Transverse colon (tissue), 4 donors: ENCODE data around the gene OPALIN.

Experiments
- EP300 ChIP-seq: sonication (generic); formaldehyde crosslinking; IDR thresholded peaks from one replicate; pipeline ENCODE4 v1.6.1; 2017; ENCODE audit warnings: antibody characterized with exemption, low read depth
- POLR2A ChIP-seq: fragments of 450-650 bp; IDR thresholded peaks from one replicate; pipeline ENCODE4 v1.6.1; 2016; ENCODE audit warnings: antibody characterized with exemption, mild to moderate bottlenecking, moderate library complexity
- POLR2AphosphoS5 ChIP-seq, 3 donors: sonication (generic); formaldehyde crosslinking; IDR thresholded peaks; one replicate each; pipeline ENCODE4 v1.6.1; 2016; ENCODE audit warnings: antibody characterized with exemption in 3 of 3
- TF ChIP-seq, protein P1 (sequence below), 5 experiments: fragments of 200-600 bp in 3 of 5; fragments of 450-650 bp in 2 of 5; sonication (generic) in 3 of 5; IDR thresholded peaks; 1 replicate in 2 of 5; 2 replicates in 3 of 5; pipeline ENCODE4 v1.5.1; 2016 to 2017; ENCODE audit warnings: antibody characterized with exemption in 5 of 5, inconsistent platforms in 3 of 5, mild to moderate bottlenecking in 2 of 5, moderate library complexity in 1 of 5

DNA sequence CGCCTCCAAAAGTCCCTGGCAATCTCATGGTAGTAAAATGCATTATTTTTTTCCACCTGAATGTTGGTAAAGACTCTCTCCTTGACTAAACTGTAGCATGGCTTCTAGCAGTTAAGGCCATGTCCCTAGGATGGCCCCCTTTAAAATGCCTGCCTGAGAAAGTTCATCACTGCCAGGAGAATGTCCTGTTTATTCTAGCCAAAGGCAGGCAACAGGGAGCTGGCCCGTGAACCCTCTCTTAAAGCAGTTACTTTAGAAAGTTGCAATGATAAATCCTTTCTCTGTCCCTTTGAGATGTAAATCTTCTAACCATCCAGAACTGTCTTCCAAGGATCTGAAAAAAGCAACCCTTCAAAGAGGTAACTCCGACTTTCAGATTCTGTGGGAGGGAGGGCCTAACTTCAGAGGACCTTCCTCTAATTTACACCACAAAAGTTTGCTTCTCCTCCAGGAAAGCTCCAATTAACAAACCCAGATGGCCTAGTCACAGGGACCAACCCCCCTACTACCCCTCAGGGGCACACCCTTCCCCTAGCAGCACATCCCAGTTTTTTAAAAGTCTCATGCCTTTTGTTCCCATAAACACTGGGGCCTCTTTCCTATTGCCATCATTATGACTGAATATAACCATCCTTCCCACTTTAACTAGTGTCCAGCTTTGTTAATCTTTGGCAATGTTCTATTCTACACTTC, 49.0 kb downstream of the OPALIN start:
- TF ChIP-seq POLR2AphosphoS5 (IDR thresholded peaks at IDR 0.05) (no peak), POLR2A (no peak), EP300 (no peak)
- TF ChIP-seq, protein P1, sequence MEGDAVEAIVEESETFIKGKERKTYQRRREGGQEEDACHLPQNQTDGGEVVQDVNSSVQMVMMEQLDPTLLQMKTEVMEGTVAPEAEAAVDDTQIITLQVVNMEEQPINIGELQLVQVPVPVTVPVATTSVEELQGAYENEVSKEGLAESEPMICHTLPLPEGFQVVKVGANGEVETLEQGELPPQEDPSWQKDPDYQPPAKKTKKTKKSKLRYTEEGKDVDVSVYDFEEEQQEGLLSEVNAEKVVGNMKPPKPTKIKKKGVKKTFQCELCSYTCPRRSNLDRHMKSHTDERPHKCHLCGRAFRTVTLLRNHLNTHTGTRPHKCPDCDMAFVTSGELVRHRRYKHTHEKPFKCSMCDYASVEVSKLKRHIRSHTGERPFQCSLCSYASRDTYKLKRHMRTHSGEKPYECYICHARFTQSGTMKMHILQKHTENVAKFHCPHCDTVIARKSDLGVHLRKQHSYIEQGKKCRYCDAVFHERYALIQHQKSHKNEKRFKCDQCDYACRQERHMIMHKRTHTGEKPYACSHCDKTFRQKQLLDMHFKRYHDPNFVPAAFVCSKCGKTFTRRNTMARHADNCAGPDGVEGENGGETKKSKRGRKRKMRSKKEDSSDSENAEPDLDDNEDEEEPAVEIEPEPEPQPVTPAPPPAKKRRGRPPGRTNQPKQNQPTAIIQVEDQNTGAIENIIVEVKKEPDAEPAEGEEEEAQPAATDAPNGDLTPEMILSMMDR (IDR thresholded peaks at IDR 0.05) = no peak
